Astrocyte (in vitro differentiated cells and primary cell): ENCODE measurements around the gene REPIN1. TPM values are rescaled to one million over a fixed set of nuclear protein-coding genes. Genes with fewer than 3 reads are reported as not detected.

ENCODE experiments used
- DNase-seq: peaks from one replicate; pipeline ENCODE4 v3.0.0-alpha.2; 2010; ENCODE audit warnings: low read depth
- FAIRE-seq: peaks from 2 replicates; lab custom pipeline; 2011; peaks lifted over from hg19 to GRCh38; lab: Jason Lieb, UNC
- H2AFZ ChIP-seq: 2 replicates; pipeline ENCODE4 v1.6.0; 2012; ENCODE audit warnings: low read depth, low read length, inconsistent platforms
- H3K27ac ChIP-seq: 2 replicates; pipeline ENCODE4 v1.5.1; 2011; ENCODE audit warnings: low read depth, low read length, inconsistent platforms
- H3K27me3 ChIP-seq: 2 replicates; pipeline ENCODE4 v1.6.0; 2011; ENCODE audit warnings: low read length, inconsistent platforms; ENCODE audit not compliant: insufficient read depth
- H3K36me3 ChIP-seq: 2 replicates; pipeline ENCODE4 v1.5.1; 2011; ENCODE audit warnings: low read length, inconsistent platforms; ENCODE audit not compliant: insufficient read depth
- H3K4me1 ChIP-seq: 2 replicates; pipeline ENCODE4 v1.5.1; 2011; ENCODE audit warnings: low read length, inconsistent platforms; ENCODE audit not compliant: insufficient read depth
- H3K4me2 ChIP-seq: 2 replicates; pipeline ENCODE4 v1.6.0; 2012; ENCODE audit warnings: low read length, inconsistent platforms
- H3K4me3 ChIP-seq: 2 replicates; pipeline ENCODE4 v1.5.1; 2011; ENCODE audit warnings: low read depth, mild to moderate bottlenecking, low read length, inconsistent platforms; ENCODE audit not compliant: insufficient read depth
- H3K79me2 ChIP-seq: 2 replicates; pipeline ENCODE4 v1.6.0; 2012; ENCODE audit warnings: mild to moderate bottlenecking, low read length, inconsistent platforms; ENCODE audit not compliant: insufficient read depth
- H3K9ac ChIP-seq: 2 replicates; pipeline ENCODE4 v1.6.0; 2012; ENCODE audit warnings: mild to moderate bottlenecking, low read length, inconsistent platforms
- H3K9me3 ChIP-seq: 2 replicates; pipeline ENCODE4 v1.5.1; 2012; ENCODE audit warnings: low read depth, mild to moderate bottlenecking, low read length, inconsistent platforms; ENCODE audit not compliant: insufficient read depth
- H4K20me1 ChIP-seq: 2 replicates; pipeline ENCODE4 v1.6.0; 2012; ENCODE audit warnings: low read length, inconsistent platforms; ENCODE audit not compliant: insufficient read depth
- H3K27ac Mint-ChIP-seq: one replicate; pipeline ENCODE4 v1.8.0; 2021; ENCODE audit warnings: mild to moderate bottlenecking, mixed read lengths; ENCODE audit not compliant: unreplicated experiment
- H3K27me3 Mint-ChIP-seq: one replicate; pipeline ENCODE4 v1.8.0; 2021; ENCODE audit warnings: low read depth, mixed read lengths; ENCODE audit not compliant: unreplicated experiment
- H3K36me3 Mint-ChIP-seq: one replicate; pipeline ENCODE4 v1.8.0; 2021; ENCODE audit warnings: low read depth, mixed read lengths; ENCODE audit not compliant: unreplicated experiment
- H3K4me1 Mint-ChIP-seq: one replicate; pipeline ENCODE4 v1.8.0; 2021; ENCODE audit warnings: low read depth, mixed read lengths; ENCODE audit not compliant: unreplicated experiment
- H3K4me3 Mint-ChIP-seq: one replicate; pipeline ENCODE4 v1.8.0; 2021; ENCODE audit warnings: mild to moderate bottlenecking, moderate library complexity, mixed read lengths; ENCODE audit not compliant: unreplicated experiment
- H3K9me3 Mint-ChIP-seq: one replicate; pipeline ENCODE4 v1.8.0; 2021; ENCODE audit warnings: mild to moderate bottlenecking, mixed read lengths; ENCODE audit not compliant: unreplicated experiment
- CTCF ChIP-seq: IDR thresholded peaks from 2 replicates; pipeline ENCODE4 v1.5.1; 2011; ENCODE audit warnings: low read depth, mild to moderate bottlenecking, inconsistent platforms, low read length, moderate library complexity; ENCODE audit not compliant: insufficient read depth
- EZH2 ChIP-seq: IDR thresholded peaks from 2 replicates; pipeline ENCODE4 v1.6.1; 2012; ENCODE audit warnings: mild to moderate bottlenecking, low read length, inconsistent platforms; ENCODE audit not compliant: insufficient read depth
- total RNA-seq: library from RNA; stranded (reverse); gene quantifications from 2 replicates; pipeline ENCODE4 v1.2.1, GENCODE V29; 2021

Gene REPIN1
- total RNA-seq, 1 donor from 2014 or later = 95.3 TPM

DNA sequence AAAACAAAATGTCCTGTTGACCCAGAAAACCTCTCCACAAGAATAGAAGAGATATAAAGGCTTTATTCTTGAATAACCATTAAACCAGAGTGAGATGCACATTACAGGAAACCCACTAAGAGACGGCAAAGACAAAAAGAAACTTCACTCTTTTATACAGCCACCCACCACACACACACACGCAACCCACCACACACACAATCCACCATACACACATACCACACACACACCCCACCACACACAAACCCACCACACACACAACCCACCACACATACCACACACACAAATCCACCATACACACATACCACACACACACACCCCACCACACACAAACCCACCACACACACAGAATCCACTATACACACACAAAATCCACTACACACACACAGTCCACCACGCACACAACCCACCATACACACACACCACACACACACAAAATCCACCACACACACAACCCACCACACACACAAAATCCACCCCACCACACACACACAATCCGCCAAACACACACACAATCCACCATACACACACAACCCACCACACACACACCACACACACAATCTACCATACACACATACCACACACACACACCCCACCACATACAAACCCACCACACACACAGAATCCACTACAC lies 9.5 kb upstream of the REPIN1 start:
- TF ChIP-seq CTCF (no peak), EZH2 (no peak)
- Histone ChIP-seq H3K9me3 (no peaks in the 10 kb centered on the region), H3K27me3 (no peaks in the 10 kb centered on the region), H2AFZ (no peak overlapping the region), H3K4me2 (no peak overlapping the region), H3K4me1 (peaks cover 2% of the 10 kb centered on the region), H3K36me3 (no peaks in the 10 kb centered on the region), H4K20me1 (no peaks in the 10 kb centered on the region), H3K9ac (no peak overlapping the region), H3K79me2 (no peaks in the 10 kb centered on the region), H3K4me3 (no peak overlapping the region), H3K27ac (no peak overlapping the region)
- Mint-ChIP-seq H3K27me3 (peaks cover 3% of the 10 kb centered on the region), H3K9me3 (no peaks in the 10 kb centered on the region), H3K27ac (no peak overlapping the region), H3K36me3 (no peaks in the 10 kb centered on the region), H3K4me1 (peaks cover 9% of the 10 kb centered on the region), H3K4me3 (no peak overlapping the region)
- no peak for DNase-seq
- no peak for FAIRE-seq

DNA sequence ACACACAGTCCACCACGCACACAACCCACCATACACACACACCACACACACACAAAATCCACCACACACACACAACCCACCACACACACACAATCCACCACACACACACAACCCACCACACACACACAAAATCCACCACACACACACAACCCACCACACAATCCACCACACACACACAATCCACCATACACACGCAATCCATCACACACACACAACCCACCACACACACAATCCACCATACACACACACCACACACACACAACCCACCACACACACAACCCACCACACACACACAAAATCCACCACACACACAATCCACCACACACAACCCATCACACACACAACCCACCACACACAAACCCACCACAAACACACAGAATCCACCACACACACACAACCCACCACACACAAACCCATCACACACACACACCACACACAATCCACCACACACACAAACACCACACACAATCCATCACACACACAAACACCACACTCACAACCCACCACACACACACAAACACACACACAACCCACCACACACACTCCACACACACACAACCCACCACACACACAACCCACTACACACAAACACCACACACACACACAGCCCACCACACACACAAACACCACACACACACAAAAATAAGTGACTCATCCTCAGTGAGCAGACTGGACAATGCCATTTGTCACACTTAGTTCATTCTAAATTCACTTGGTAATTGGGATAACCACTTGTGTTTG lies 8.8 kb upstream of the REPIN1 start:
- peaks cover 9% of the 10 kb centered on the region for H3K4me1 Mint-ChIP-seq

More for the DNA sequence above, 8.8 kb upstream of the REPIN1 start:
- Histone ChIP-seq H2AFZ (no peak overlapping the region), H3K4me1 (peaks cover 2% of the 10 kb centered on the region), H3K36me3 (no peaks in the 10 kb centered on the region), H3K9me3 (no peaks in the 10 kb centered on the region), H3K27ac (no peak overlapping the region), H3K79me2 (no peaks in the 10 kb centered on the region), H3K27me3 (no peaks in the 10 kb centered on the region), H3K4me2 (no peak overlapping the region), H3K4me3 (no peak overlapping the region), H3K9ac (peak overlapping the region; percentile 12), H4K20me1 (no peaks in the 10 kb centered on the region)
- FAIRE-seq = no peak
- no peak for TF ChIP-seq EZH2
- no peak for TF ChIP-seq CTCF
- Mint-ChIP-seq H3K9me3 (no peaks in the 10 kb centered on the region), H3K27me3 (peaks cover 3% of the 10 kb centered on the region), H3K27ac (no peak overlapping the region), H3K4me3 (no peak overlapping the region), H3K36me3 (no peaks in the 10 kb centered on the region)
- no peak for DNase-seq
